Measurements from ENCODE around the gene ARMC10.
A peak's percentile ranks its signal among the peaks of the same experiment; 100 is the strongest.
"Not testable (repeated sequence)": the region's sequence is repeated elsewhere in the genome, so short reads cannot be mapped to it uniquely, and the experiment has no call there.

The ARMC10 gene
- total RNA-seq, result 14.4 to 65.8 (median 40.9) reads per million in 18 experiments

DNA sequence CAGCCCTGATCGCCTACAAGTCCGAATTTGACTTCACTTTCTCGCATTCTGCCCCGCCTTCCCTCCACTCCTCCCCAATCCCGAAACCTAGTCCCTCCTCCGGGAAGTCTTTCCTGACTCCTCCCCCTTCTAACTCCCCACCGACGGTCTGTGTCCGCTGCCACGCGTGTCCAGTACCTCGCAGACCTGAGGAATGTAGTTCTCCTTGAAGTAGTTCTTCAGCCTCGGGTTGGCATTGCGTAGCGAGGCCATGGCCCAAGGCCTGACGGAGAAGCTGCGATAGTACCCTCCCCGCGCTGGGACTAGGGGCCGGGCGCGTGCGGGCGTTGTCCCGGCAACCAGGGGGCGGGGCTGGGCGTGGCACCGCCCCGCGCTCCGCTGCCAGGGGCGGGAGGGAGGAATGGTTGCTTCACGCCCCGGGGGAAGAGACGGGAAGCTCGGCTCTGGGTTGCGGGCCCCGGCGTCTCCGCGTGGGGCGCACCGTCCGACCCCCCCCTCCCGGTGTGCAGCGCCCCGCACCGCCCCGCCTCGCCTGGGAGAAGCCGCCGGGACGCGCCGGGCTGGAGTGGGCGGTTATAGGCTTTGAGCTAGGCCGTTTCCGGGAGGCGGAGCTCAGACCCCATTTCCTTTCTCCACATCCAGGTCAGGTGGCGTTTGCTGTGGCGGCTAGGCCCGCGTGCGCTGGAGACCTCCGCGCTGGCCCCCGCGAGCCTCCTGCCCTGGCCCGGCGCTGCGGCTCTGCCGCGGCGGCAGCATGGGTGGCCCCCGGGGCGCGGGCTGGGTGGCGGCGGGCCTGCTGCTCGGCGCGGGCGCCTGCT lies at the start of gene ARMC10, which contains the start of gene FBXL13:
Gene ARMC10, plus strand, starts transcription at position 622 of the 818 bp plus-strand sequence. Its CDS starts 133 bp downstream, at position 755.
Gene FBXL13, minus strand, starts transcription at position 278 of the 818 bp plus-strand sequence.
- DNase-seq, result peak; percentile 93 to 96

DNA sequence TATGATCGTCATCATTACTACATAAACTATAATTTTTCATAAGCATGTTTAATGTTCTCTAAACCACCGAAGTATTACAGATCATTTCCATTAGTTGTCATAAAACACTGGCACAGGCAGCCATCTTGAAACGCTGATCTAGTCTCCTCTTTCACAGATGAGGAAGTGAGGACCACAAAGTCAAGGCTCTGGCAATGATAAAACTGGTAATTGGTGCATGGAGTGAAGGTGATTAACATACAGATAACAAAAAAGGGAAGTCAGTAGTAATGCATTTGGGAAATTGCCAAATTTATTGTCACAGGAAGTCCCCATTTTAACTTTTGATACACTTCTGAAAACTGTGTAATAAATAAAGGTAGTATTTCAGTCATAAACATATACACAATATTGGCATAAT lies 49.6 kb upstream of the ARMC10 start:
- no peak for DNase-seq

DNA sequence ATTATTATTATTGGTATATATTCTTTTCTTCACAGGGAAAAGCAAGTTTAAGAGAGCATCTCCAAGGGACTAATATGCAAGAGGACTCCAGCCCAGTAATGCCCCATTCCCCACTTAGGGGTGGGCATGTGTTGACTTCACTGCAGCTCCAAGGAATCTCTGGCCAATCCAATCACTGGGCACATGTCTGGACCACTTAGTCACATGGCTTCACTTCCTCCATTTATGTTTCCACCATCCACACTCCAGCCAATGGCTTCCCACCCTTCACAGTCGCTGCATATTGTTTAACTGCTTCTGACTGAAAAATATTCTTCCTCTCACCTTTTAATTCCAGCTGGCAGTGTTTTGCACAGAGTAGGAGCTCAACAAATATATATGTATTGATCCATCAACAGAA lies 43.9 kb upstream of the ARMC10 start:
- DNase-seq, result no peak

DNA sequence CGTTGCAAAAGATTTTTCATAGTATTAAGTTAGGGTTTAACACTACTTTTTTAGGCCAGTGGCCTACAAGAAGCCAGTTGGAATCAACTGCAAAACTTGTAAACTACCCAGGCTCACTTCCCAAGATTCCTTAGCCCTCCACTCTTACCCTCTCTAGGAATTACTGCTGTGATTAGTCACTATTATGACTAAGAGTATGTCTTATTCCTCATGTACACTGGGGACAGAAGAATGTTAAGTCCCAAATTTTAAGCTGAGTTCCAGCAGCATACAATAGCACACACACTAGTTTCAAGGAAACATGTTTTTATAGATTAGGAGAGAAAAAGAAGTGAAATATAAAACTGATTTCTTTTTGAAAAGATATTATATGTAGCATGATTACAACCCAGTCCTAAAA lies 43.2 kb upstream of the ARMC10 start:
- DNase-seq, result no peak

DNA sequence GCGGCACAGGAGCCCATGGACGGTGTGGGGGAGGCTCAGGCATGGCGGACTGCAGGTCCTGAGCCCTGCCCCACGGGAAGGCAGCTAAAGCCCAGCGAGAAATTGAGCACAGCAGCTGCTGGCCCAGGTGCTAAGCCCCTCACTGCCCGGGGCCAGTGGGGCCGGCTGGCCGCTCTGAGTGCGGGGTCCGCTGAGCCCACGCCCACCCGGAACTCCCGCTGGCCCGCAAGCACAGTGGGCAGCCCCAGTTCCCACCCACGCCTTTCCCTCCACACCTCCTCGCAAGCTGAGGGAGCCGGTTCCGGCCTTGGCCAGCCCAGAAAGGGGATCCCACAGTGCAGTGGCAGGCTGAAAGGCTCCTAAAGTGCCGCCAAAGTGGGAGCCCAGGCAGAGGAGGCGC lies 40.6 kb upstream of the ARMC10 start:
- DNase-seq, result not testable (repeated sequence)

DNA sequence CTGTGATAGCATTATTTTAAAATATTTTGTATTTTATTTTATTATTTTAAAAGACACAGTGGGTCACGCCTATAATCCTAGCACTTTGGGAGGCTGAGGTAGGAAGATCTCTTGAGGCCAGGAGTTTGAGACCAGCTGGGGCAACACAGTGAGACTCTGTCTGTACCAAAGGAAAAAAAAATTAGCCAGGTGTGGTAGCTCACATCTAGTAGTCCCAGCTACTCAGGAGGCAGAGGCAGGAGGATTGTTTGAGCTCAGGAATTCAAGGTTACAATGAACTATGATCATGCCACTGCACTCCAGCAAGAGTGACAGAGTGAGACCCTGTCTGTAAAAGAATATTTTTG lies 37.5 kb upstream of the ARMC10 start:
- DNase-seq, result no peak

DNA sequence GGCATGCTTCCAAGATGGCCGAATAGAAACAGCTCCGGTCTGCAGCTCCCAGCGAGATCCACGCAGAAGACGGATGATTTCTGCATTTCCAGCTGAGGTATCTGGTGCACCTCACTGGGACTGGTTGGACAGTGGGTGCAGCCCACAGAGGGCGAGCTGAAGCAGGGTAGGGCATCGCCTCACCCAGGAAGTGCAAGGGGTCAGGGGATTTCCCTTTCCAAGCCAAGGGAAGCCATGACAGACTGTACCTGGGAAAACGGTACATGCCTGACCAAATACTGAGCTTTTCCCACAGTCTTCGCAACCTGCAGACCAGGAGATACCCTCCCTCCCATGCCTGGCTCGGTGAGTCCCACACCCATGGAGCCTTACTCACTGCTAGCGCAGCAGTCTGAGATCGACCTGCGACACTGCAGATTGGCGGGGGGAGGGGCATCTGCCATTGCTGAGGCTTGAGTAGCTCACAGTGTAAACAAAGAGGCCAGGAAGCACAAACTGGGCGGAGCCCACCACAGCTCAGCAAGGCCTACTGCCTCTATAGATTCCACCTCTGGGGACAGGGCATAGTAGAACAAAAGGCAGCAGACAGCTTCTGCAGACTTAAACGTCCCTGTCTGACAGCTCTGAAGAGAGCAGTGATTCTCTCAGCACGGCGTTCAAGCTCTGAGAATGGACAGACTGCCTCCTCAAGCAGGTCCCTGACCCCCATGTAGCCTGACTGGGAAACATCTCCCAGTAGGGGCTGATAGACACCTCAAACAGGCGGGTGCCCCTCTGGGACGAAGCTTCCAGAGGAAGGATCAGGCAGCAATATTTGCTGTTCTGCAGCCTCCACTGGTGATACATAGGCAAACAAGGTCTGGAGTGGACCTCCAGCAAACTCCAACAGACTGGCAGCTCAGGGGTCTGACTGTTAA lies 36.9 kb upstream of the ARMC10 start:
- DNase-seq, result not testable (repeated sequence)

DNA sequence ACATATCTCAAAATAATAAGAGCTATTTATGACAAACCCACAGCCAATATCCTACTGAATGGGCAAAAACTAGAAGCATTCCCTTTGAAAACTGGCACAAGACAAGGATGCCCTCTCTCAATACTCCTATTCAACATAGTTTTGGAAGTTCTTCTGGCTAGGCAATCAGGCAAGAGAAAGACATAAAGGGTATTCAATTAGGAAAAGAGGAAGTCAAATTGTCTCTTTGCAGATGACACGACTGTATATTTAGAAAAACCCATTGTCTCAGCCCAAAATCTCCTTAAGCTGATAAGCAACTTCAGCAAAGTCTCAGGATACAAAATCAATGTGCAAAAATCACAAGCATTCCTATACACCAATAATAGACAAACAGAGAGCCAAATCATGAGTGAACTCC lies 33.1 kb upstream of the ARMC10 start:
- DNase-seq, result not testable (repeated sequence)

DNA sequence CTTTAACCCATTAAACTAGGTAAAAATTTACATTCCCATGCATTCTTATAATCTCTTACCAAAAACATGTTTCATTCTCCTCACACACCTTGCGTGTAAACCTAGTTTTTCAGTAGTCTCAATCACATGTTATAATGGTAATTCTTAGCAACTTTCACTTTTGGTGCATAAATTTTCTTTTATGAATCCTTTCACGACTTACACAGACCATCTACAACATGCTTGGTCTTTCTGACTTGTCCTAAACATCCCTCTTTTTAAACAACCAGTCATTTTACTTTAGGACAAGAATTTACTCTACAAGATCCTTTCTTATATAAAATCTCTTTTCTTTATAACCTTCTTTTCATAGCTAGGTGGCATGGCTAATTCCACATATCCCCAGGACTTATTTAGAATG lies 26.1 kb upstream of the ARMC10 start:
- no peak for DNase-seq

DNA sequence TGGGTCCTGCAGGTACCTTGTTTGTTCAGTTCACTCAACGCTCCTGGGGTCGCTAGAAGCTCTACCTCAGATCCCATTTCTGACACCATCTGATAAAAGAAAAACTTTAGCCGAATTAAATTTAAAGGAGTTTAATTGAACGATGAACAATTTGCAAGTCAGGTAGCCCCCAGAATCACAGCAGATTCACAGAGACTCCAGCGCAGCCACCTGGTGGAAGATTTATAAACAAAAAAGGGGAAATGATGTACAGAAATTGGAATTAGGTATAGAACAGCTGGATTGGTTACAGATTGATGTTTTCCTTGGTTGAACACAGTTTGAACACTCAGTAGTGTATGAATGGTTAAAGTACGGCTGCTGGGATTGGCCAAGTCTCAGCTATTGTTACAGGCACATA lies 23.4 kb upstream of the ARMC10 start:
- no peak for DNase-seq

DNA sequence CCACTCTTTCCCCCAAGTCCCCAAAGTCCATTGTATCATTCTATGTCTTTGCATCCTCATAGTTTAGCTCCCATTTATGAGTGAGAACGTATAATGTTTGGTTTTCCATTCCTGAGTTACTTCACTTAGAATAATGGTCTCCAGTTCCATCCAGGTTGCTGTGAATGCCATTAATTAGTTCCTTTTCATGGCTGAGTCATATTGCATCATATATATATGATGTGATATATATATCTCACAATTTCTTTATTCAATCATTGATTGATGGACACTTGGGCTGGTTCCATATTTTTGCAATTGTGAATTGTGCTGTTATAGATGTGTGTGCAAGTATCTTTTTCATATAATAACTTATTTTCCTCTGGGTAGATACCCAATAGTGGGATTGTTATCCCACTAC lies 18.9 kb upstream of the ARMC10 start:
- not testable (repeated sequence) for DNase-seq

DNA sequence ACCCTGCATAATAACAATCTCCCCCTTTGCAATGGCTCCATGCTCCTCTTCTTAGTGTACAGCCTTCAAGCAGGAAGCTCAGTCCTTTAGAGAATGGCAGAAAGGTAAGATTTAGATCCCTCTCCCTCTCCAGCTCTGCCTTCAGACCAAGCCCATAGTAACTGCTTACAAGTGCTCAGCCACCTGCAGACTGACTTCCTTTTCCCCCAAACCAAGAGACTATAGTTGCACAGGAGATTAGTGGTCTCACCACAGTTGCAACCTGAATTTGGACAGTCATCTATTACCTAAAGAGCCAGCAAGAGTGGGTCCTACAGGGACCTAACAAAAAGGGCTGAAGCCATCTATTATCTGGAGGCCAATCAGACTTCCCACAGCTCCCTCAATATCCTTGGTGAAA lies 16.8 kb upstream of the ARMC10 start:
- DNase-seq, result no peak

DNA sequence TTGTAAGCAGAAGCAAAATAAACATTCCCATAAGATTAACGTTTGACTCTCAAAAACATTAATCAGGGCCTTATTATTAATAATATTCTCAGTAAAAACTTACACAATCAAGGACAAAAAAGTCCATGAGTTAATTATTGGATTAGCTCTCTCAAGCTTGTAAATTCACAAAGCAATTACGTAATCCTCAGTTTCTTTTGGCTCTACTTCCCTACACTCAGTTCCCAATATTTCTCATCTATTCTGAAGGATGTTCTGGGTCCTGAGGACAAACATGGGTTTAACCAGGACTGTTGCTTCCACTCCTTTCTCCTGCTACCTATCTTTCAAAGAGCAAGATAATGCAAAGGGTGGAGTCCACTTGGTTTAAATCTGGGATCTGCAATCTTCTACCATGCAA lies 15.5 kb upstream of the ARMC10 start:
- peak; percentile 18 to 53 for DNase-seq

DNA sequence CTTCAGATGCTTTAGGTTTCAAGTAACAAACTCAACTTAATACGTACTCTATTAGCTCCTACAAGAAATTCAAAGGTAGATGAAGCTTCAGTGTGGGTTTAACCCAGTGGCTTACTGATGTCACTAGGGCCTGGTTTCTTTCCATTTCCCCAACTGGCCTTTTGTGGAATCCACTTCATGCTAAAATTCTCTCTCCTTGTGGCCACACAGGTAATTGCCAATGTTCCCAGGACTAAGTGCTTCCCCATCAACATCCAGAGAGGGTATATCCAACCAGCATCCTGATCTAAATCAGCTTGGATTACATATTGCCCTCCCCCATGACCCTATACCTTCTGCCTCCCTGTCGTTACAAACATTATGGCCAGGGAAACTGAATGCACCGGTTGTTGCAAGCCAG lies 11.0 kb upstream of the ARMC10 start:
- no peak for DNase-seq

DNA sequence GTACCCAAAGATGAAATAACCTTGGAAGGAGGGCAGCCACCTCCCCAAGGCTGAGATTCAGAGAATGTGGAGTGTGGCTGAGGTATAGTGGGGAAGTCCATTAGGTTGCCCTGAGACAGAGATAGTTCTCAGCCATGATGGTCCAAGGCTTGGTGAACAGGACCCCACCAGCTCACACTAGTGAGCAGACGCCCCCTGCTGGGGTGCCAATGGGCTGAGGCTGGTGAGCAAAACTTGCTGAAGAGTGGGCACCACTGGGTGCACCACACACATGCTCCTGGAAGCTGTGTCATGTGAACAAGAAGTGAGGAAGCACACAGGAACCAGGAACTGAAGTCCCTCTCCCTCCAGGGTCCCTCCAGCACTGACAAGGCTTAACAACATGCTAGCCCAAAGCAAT lies 9.3 kb upstream of the ARMC10 start:
- peak; percentile 40 to 41 for DNase-seq

DNA sequence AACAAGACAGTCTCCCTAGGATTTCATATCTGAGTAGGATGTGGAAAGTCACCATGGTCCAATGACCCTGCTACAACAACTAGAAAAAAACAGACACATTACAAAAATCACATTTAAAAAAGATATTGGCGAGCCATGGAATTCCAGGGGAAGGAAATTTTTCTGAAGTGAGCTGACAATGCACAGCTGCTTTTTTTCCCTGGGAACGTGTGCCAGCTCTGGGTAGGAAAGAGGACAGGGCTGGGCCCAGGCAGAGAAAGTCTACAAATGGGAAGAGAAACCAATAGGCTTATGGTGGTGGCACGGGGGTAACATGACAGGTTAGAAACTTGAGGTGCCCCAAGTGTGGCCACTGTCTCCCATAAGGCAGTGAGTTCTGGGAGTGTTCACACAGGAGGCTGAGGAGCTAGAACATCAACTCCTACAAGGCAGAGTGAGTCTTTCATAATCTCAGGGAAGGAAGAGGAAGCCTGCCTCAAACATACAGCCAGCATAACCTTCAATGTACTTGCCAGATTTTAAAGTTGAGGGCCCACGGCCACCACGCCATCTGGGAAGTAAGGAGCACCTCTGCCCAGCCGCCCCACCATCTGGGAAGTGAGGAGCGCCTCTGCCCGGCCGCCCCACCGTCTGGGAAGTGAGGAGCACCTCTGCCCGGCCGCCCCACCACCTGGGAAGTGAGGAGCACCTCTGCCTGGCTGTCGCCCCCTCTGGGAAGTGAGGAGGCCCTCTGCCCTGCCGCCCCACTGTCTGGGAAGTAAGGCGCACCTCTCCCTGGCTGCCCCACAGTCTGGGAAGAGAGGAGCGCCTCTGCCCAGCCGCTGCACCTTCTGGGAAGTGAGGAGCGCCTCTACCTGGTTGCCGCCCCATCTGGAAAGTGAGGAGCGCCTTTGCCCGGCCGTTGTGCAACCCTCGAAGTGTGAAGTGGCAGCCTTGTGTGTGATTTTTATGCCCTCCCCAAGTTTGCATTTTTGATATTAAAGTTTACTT lies 6.2 kb upstream of the ARMC10 start:
- DNase-seq, result no peak

DNA sequence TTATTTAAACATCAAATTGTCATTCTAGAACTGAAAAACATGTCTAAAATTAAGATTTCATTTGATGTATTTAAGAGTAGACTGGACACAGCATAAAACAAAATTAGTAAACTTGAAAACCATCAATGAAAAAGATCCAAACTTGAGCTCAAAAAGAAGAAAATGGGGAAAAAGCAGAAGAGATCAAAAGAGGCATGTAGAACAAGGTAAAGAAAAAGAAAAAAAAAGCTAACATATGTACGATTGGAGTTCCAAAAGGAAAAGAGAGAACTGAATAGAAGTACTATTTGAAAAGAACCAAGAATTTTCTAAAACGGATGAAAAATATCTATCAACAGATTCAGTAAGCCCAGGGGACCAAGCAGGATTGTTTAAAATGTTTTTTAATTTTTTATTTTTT lies 3.9 kb upstream of the ARMC10 start:
- DNase-seq, result no peak

DNA sequence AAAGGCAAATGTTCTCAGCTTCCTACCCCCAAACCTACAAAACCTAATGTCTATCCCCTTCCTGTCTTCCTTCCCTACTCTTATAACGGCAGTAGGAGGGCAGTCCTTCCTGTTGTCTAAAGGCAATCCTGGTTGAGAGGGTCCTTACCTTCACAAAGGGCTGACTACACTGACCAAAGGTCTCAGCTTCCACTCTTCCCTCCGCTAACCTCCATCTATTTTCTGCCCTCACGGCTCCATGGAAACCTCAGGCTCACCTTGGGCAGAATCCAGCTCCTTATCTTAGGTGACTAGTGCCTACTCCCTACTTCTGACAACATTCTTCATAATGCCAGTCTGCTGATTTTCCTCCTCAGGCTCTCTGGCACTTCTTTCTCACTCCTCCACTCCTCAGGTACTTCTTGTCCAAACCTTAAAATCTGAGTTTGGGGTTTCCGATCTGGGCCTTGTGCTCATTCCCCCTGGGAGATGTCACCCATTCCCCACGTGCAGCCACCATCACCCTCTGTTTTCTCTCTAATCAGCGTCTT lies 886 bp upstream of the ARMC10 start:
- no peak for DNase-seq

DNA sequence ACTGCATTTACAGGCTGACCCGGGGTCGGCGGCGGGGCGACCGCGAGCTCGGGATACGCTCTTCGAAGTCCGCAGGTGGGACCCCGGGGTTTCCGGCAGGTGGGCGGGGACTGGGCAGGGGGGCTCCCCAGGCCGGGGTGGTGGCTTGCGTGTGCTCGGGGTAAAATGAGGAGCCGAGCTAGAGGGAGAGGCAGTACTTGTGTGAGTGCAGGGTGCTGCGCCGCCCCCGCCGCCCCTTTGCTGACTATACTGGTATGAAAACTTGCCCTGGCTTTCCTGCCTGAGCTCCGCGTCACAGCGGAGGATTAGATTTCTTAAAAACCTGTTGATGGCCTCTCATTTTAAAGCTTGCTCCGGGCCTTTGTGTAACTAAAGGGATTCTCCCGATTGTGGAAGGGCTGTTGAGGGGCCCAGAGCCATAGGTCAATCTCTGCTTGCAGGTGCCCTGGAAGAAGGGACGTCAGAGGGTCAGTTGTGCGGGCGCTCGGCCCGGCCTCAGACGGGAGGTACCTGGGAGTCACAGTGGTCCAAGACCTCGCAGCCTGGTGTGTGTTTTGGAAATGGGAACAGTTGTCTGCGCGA lies 488 bp downstream of the ARMC10 start:
- peak; percentile 46 to 70 for DNase-seq

DNA sequence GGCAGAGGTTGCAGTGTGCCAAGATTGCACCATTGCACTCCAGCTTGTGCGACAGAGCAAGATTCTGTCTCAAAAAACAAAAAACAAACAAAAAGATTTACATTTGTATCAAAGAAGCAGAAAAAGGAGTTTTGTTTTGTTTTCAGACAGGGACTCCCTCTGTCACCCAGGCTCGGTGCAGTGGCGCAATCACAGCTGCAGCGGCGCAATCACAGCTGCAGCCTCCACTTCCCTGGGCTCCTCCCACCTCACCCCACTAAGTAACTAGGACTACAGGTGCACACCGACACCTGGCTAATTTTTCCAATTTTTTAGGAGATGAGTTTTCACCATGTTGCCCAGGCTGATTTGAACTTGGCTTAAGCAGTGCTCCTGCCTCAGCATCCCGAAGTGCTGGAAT lies 1.8 kb downstream of the ARMC10 start:
- peak; percentile 40 for DNase-seq

DNA sequence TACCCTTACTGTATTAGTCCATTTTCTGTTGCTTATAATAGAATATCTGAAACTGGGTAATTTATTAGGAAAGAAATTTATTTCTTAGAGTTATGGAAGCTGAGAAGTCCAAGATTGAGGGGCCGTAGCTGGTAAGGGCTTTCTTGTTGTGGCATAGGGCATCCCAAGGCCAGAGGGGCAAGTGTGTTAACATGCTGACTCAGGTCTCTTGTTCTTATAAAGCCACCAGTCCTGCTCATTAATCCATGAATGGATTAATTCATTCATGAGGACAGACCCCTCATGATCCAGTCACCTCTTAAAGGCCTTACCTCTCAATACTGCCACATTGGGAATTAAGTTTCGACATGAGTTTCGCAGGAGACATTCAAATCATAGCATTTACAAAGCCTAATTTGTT lies 2.4 kb downstream of the ARMC10 start:
- no peak for DNase-seq

DNA sequence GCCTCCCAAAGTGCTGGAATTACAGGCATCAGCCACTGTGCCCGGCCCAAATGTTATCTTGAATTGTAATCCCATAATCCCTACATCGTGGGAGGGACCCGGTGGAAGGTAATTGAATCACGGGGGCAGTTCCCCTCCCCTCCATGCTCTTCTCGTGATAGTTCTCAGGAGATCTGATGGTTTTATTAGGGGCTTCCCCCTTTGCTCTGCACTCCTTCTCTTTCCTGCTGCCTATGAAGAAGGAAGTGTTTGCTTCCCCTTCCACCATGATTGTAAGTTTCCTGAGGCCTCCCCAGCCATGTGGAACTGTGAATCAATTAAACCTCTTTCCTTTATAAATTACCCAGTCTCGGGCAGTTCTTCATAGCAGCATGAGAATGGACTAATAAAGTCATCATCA lies 3.3 kb downstream of the ARMC10 start:
- DNase-seq, result peak; percentile 39 to 65

Data from inflammatory macrophage (primary cell).